ENCODE measurements around the gene ATG101.

Gene ATG101

DNA sequence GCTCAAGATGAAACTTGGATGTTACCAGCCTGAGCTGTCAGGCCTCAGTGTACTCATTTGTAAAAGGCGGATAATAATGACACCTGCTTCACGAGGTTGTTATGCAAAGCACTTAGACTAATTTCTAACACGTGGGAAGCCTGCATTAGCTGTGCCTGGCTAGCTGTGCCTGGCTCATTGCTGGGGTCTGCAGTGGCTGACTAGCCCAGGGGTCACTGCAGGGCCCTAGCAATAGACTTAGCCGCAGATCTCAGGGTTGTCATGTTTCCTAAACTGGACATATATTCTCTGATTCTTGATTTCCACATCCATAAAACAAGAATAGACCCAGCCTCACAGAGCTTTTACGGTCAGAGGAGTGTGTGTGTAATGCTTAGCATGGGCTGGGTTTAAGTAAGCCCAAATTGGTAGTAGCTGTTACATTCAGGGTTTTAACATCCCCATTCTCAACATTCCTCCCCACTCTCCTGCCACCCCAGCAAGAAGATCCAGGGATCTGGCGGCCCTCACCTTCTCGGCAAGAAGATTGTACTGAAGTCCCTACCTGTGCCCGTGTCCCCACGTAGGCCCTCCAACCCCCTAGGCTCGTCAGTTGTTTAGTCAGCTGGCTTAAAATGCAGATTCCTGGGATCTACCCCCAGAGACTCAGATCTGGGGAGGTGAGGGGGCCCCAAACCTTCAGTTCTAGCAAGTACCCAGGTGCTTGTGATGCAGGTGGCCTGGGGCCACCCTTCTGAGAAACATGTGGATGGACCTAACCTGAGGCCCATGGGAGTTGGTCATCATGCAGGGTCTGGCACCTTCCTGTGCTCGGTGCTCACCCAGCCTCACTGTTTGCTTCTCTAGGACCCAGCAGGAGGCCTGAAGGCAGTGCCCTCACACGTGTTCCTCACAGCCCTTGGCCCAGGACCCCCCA, 9.9 kb upstream of the ATG101 start:
- WGBS, 2 experiments (ENCODE audit: insufficient coverage in 2 of 2): 89% methylated on average over 9 to 10 of the region's 12 CpGs
- Histone ChIP-seq H3K4me1 (ENCODE audit: control insufficient read depth, insufficient read depth, low read length, poor library complexity, severe bottlenecking) (peaks cover 9% of the 10 kb centered on the region), H3K27ac (ENCODE audit: low read depth, low read length, severe bottlenecking) (no peak overlapping the region)

DNA sequence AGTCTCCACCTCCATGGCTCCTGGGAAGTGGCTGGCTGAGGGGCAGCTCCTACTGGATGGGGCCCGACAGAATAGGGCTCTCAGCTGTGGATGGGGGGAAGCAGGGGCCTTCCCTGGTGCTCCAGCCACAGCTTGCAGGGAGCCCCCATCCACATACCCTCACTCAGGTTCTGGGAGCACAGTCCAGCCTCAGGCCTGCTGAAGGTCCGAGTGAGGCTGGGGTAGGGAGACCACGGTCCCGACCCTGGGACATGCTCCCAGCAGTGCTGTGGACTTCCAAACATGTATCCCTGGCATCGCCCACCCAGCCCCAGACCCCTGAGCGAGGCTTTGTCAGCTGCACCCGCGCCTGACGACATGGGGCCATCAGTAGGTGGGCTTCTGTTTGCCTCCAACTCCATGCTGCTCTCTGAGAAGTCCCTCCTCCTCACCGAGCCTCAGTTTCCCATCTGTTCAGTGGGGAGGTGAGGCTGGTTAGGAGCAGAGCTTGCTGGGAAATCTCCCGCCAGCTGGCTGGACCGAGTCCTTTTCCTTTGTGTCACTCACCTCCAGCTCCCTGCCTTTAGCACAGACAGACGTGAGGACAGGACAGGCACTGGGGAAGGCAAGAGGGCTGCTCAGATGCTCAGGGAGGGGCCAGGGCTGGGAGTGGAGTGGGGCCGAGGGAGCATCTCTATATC, 9.1 kb upstream of the ATG101 start:
- WGBS, 2 experiments (ENCODE audit: insufficient coverage in 2 of 2): 89 to 97% methylated on average over 10 to 12 of the region's 14 CpGs
- H3K4me1 ChIP-seq (ENCODE audit: control insufficient read depth, insufficient read depth, low read length, poor library complexity, severe bottlenecking): peaks cover 9% of the 10 kb centered on the region
- no peaks in the 10 kb centered on the region for H3K9me3 ChIP-seq (ENCODE audit: control insufficient read depth, low read length)

More for the DNA sequence above, 9.9 kb upstream of the ATG101 start:
- Histone ChIP-seq H3K4me3 (ENCODE audit: extremely low read depth, insufficient read depth, low read length, poor library complexity, severe bottlenecking) (no peak overlapping the region), H3K9me3 (ENCODE audit: control insufficient read depth, low read length) (no peaks in the 10 kb centered on the region), H3K36me3 (ENCODE audit: control insufficient read depth, insufficient read depth, low read length) (peaks cover 44% of the 10 kb centered on the region)

DNA sequence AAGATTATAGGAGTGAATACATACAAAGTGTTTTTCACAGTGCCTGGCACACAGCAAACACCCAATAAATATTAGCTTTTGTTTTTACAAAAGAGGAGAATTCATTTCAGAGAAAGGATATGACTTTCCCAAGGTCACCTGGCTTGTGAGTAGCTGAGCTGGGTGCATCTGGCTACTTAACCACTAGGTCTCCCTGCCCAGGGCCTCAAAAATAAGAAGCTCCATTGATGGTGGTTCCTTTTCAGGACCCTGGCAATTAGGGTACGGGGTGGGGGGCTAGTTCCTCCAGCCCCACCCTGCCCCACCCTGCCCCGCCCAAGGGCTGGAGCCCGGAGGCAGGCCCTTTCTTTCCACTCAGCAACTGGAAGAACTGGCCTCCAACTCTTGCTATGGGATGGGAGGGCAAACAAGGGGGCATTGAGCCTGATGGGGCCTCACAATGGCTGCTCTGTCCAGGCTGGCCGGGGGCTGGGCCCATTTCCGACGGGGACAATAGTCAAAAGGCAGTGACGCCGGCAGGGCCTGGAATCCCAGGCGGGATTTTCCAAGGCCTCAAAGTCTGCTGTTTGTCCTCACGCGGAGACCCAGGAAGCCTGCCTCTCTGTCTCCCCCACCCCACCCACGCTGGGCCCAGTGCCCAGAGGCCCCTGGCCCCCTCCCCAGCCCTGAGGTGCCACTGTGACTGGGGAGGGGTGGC, 8.2 kb upstream of the ATG101 start:
- Histone ChIP-seq H3K27ac (ENCODE audit: low read depth, low read length, severe bottlenecking) (peak overlapping the region; percentile 79), H3K9me3 (ENCODE audit: control insufficient read depth, low read length) (no peaks in the 10 kb centered on the region), H3K4me1 (ENCODE audit: control insufficient read depth, insufficient read depth, low read length, poor library complexity, severe bottlenecking) (peaks cover 9% of the 10 kb centered on the region), H3K4me3 (ENCODE audit: extremely low read depth, insufficient read depth, low read length, poor library complexity, severe bottlenecking) (no peak overlapping the region), H3K36me3 (ENCODE audit: control insufficient read depth, insufficient read depth, low read length) (peaks cover 29% of the 10 kb centered on the region)
- WGBS, 2 experiments (ENCODE audit: insufficient coverage in 2 of 2): 62 to 95% methylated on average over 3 to 6 of the region's 12 CpGs

More for the DNA sequence above, 9.1 kb upstream of the ATG101 start:
- Histone ChIP-seq H3K4me3 (ENCODE audit: extremely low read depth, insufficient read depth, low read length, poor library complexity, severe bottlenecking) (no peak overlapping the region), H3K27ac (ENCODE audit: low read depth, low read length, severe bottlenecking) (no peak overlapping the region), H3K36me3 (ENCODE audit: control insufficient read depth, insufficient read depth, low read length) (peaks cover 36% of the 10 kb centered on the region)

DNA sequence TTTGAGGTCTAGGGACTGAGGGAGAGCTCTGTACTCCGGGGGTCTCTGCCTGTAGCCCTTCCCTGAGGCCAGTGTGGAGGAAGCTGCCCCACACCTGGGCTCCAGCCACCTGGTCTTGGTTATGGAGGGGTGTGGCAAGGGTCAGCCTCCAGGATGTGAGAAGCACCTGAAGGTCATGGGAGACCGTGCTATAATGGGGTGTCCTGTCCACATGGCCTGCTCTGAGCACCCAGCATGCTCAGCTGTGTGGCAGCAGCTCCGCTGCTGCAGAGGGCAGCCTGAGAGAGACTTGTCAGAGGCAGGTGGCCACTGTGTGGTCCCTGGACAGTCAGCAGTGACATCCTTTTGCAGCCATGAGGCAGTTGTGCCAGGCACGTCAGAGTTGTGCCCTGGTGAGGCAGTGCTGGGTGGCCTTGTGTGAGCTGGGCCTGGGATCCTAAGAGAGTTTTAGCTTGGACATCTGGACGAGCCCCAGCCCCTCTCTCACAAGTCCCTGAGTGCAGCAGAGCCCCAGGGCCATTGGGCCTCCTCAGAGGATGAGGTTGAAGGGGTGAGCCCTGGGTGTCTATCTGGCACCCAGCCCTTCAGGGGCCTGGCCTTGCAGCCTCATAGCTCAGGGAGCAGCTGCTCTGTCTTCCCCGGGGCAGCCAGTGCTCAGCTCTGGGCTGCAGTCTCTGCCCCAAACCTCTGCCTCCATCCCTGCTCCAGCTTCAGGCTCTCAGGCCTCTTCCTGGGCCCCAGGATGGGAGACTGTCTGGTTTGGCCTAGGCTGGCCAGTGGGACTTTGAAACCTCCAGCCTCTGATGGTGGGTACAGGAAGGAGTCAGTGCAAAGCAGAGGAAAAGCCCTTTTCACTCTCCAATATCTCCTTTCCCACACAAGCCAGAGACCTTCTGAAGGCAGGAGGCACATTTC, 7.4 kb upstream of the ATG101 start:
- H3K27ac ChIP-seq (ENCODE audit: low read depth, low read length, severe bottlenecking): peak overlapping the region; percentile 79
- H3K9me3 ChIP-seq (ENCODE audit: control insufficient read depth, low read length): no peaks in the 10 kb centered on the region
- WGBS, 2 experiments (ENCODE audit: insufficient coverage in 2 of 2): 80 to 86% methylated on average over 4 to 5 of the region's 6 CpGs

DNA sequence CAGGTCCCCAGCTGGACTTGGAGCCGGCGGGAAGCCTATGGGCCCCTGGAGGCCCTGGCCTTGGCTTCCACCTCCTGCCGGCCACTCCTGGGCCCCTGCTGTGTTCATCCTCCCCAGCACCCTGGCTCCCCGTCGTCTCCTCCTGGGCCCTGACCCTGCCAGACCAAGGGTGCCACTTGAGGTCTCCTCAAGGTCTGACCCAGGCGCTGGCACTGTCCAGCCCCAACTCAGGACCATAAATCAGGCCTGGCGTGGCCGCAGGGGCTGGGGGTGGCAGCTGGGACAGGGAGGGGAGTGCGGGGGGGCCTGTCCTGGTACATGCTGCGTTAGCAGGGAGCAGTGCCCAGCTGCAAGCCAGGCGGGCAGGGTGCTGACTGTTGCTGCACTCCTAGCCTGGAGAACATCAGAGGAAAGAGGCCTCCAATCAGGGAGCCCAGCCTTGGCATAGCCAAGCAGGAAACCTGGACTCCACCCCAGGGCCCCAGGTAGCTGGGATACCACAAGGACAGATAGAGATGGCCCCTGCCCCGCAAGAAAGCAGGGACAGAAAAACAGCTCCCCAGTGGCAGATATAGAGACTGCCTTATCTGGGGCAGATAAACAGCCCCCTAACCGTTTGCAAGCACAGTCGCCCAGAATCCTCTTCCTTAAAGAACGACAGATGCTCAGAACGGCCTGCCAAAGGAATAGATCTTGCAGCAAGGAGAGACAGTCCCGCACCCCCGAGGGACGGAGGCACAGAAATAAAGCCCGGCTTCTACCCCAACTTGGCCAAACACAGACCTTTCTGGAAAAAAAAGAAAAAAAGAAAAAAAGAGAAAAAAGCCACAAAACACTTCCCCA, 6.5 kb upstream of the ATG101 start:
- 90 to 93% methylated on average over 12 to 17 of the region's 20 CpGs for WGBS, 2 experiments (ENCODE audit: insufficient coverage in 2 of 2)
- Histone ChIP-seq H3K9me3 (ENCODE audit: control insufficient read depth, low read length) (no peaks in the 10 kb centered on the region), H3K27ac (ENCODE audit: low read depth, low read length, severe bottlenecking) (no peak overlapping the region), H3K4me3 (ENCODE audit: extremely low read depth, insufficient read depth, low read length, poor library complexity, severe bottlenecking) (no peak overlapping the region), H3K36me3 (ENCODE audit: control insufficient read depth, insufficient read depth, low read length) (peaks cover 14% of the 10 kb centered on the region), H3K4me1 (ENCODE audit: control insufficient read depth, insufficient read depth, low read length, poor library complexity, severe bottlenecking) (peaks cover 9% of the 10 kb centered on the region)

More for the DNA sequence above, 7.4 kb upstream of the ATG101 start:
- peaks cover 9% of the 10 kb centered on the region for H3K4me1 ChIP-seq (ENCODE audit: control insufficient read depth, insufficient read depth, low read length, poor library complexity, severe bottlenecking)
- peaks cover 23% of the 10 kb centered on the region for H3K36me3 ChIP-seq (ENCODE audit: control insufficient read depth, insufficient read depth, low read length)
- H3K4me3 ChIP-seq (ENCODE audit: extremely low read depth, insufficient read depth, low read length, poor library complexity, severe bottlenecking): no peak overlapping the region

DNA sequence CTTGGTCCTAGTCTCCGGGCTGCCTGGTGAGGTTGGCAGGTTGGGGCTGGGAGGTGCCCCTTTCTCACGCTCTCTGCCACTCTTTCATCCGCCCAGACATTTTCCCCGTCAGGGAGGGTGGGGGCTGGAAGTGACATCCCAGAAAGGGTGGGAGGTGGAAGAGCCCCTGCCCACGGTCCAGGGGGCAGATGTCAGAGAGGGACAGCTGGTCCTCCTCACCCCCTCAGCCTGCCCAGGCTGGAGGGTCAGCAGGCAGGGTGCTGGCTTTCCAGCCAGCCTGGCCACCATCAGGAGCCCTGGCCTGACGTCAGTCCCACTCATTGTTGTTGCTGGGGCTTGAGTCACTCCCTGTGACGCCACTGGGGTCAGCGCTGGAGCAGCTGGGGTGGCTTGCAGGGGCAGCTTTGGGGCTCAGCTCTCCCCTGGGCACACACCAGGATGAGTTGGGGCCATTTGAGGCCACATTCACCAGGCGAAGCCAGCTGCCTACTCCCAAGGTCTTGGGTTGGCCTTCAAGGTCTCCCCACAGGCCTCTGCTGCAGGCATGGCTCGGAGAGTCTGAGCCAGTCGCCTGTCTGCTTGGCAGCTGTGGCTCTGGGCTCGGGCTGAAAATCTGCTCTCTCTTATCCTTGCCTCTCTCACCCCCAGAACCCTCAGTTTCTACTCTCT, 5.7 kb upstream of the ATG101 start:
- WGBS, 2 experiments (ENCODE audit: insufficient coverage in 2 of 2): 86 to 89% methylated on average over 7 to 9 of the region's 12 CpGs
- Histone ChIP-seq H3K4me1 (ENCODE audit: control insufficient read depth, insufficient read depth, low read length, poor library complexity, severe bottlenecking) (peaks cover 9% of the 10 kb centered on the region), H3K36me3 (ENCODE audit: control insufficient read depth, insufficient read depth, low read length) (peaks cover 7% of the 10 kb centered on the region), H3K4me3 (ENCODE audit: extremely low read depth, insufficient read depth, low read length, poor library complexity, severe bottlenecking) (no peak overlapping the region), H3K27ac (ENCODE audit: low read depth, low read length, severe bottlenecking) (no peak overlapping the region), H3K9me3 (ENCODE audit: control insufficient read depth, low read length) (no peaks in the 10 kb centered on the region)

DNA sequence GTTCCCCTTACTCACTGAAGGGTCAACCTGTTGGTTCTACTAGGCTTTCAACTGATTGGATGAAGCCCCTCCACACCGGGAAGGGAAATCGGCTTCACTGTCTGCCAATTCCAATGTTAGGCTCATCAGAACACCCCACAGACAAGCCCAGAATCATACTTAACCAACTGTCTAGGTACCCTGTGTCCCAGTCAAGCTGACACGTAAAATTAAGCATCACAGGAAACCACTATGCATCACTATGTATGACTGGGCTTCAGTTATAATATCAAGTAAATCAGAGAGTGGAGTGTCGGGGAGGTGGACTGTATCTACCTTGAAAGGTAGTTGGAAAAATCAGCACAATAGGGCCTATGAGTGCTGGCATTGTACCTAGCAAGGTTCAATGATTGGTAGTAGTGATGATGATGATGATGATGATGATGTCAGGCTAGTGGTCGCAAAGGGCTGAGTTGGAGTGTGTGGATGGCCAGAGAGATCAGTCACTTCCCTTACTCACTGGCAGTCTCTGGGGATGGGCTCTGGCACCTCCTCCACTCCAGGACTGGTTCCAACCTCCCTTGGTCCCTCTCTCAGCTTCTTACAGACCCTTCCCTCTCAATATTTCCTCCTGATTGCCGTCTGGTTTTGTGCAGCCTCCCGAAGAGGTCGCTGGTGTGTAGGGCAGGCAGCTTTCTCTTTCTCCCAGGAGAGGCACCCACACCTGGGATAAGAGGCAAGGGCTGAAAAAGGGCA, 3.3 kb upstream of the ATG101 start:
- H3K4me1 ChIP-seq (ENCODE audit: control insufficient read depth, insufficient read depth, low read length, poor library complexity, severe bottlenecking): peaks cover 17% of the 10 kb centered on the region
- H3K4me3 ChIP-seq (ENCODE audit: extremely low read depth, insufficient read depth, low read length, poor library complexity, severe bottlenecking): no peak overlapping the region
- H3K36me3 ChIP-seq (ENCODE audit: control insufficient read depth, insufficient read depth, low read length): peaks cover 5% of the 10 kb centered on the region
- H3K27ac ChIP-seq (ENCODE audit: low read depth, low read length, severe bottlenecking): no peak overlapping the region
- no peaks in the 10 kb centered on the region for H3K9me3 ChIP-seq (ENCODE audit: control insufficient read depth, low read length)
- WGBS, 2 experiments (ENCODE audit: insufficient coverage in 2 of 2): 40 to 59% methylated on average over 1 to 5 of the region's 8 CpGs

DNA sequence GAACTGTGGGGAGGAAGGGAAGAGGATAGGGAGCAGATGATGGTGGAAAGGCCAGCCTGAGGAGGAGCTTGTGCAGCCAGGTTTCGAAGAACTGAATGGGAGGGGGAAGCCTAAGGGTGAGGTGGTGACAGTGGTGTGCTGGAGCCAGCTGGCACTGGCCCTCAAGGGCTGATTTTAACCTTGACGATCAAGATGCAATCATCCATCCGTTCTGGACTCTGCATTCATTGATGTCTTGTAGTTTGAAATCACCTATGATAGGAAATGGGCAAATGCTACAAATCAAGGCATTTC, 2.8 kb upstream of the ATG101 start:
- WGBS, 2 experiments (ENCODE audit: insufficient coverage in 2 of 2): 78% methylated on average over 2 to 3 of the region's 3 CpGs
- no peak overlapping the region for H3K27ac ChIP-seq (ENCODE audit: low read depth, low read length, severe bottlenecking)
- peaks cover 19% of the 10 kb centered on the region for H3K4me1 ChIP-seq (ENCODE audit: control insufficient read depth, insufficient read depth, low read length, poor library complexity, severe bottlenecking)
- no peaks in the 10 kb centered on the region for H3K9me3 ChIP-seq (ENCODE audit: control insufficient read depth, low read length)
- no peak overlapping the region for H3K4me3 ChIP-seq (ENCODE audit: extremely low read depth, insufficient read depth, low read length, poor library complexity, severe bottlenecking)
- peaks cover 11% of the 10 kb centered on the region for H3K36me3 ChIP-seq (ENCODE audit: control insufficient read depth, insufficient read depth, low read length)

Data from mesodermal cell (in vitro differentiated cells).